Left ventricle myocardium superior (tissue), 1 donor: ENCODE data around the gene BCL7A. TPM values are rescaled to one million over a fixed set of nuclear protein-coding genes. Genes with fewer than 3 reads are reported as not detected.
A peak's percentile ranks its signal among the peaks of the same experiment; 100 is the strongest.

ENCODE experiments used
- ATAC-seq: fragments of 200-7000 bp; cut with Tn5 transposase; one replicate; pipeline ENCODE4 v1.9.1; 2020; ENCODE audit warnings: mild to moderate bottlenecking, moderate library complexity
- DNase-seq: peaks from one replicate; pipeline ENCODE4 v3.0.0-alpha.2; 2020
- intact Hi-C: fragments of 100-400 bp; cut with micrococcal nuclease; formaldehyde crosslinking; loops from one replicate; pipeline ENCODE4 v1.11.0; 2022
- total RNA-seq: library from RNA; stranded (reverse); fragmentation: NEBNext Ultra II Directional; extraction: Animal tissue kit (Norgen Biotek cat#: 25700); gene quantifications from one replicate; pipeline ENCODE4 v1.2.1, GENCODE V29; 2021
- donor health status: DM: no; HTN: yes; CAD: no; lungs with severe emphysema.

The BCL7A gene
- total RNA-seq, 1 donor from 2014 or later = 17.5 TPM

GRCh38 chr12:122064025-122064777 lies 42.5 kb downstream of the BCL7A start:
- peak; percentile 91 for ATAC-seq
- intact Hi-C loops = no loop called here
- DNase-seq = peak; percentile 92

GRCh38 chr12:122064780-122065588 lies 43.3 kb downstream of the BCL7A start:
- ATAC-seq = peak; percentile 45
- intact Hi-C loops = no loop called here

GRCh38 chr12:122067548-122067947 lies 45.9 kb downstream of the BCL7A start:
- DNase-seq (no peak), ATAC-seq (no peak)
- intact Hi-C loops = no loop called here

More at GRCh38 chr12:122064780-122065588, 43.3 kb downstream of the BCL7A start:
- peak; percentile 63 for DNase-seq

GRCh38 chr12:122067966-122068365 lies 46.3 kb downstream of the BCL7A start:
- peak; percentile 52 for DNase-seq
- intact Hi-C loops = no loop called here
- ATAC-seq = no peak

- intact Hi-C loops = loop anchor here (5.0 kb wide), 1 partner anchor 45 kb away; no protein-coding TSS in a partner anchor
- DNase-seq = peak; percentile 70
- peak; percentile 92 for ATAC-seq
Measured at GRCh38 chr12:122072031-122072970, 50.6 kb downstream of the BCL7A start.

- ATAC-seq (no peak), DNase-seq (no peak)
- intact Hi-C loops = loop anchor here (5.0 kb wide), 1 partner anchor 43 kb away; no protein-coding TSS in a partner anchor
Measured at GRCh38 chr12:122073815-122074214, 52.1 kb downstream of the BCL7A start.

GRCh38 chr12:122076743-122077495 lies 55.2 kb downstream of the BCL7A start:
- ATAC-seq = no peak
- no peak for DNase-seq
- intact Hi-C loops = no loop called here

- ATAC-seq (peak; percentile 85), DNase-seq (peak; percentile 97)
Measured at GRCh38 chr12:122078141-122079032, 56.7 kb downstream of the BCL7A start, which contains the start of gene MLXIP. Gene MLXIP, plus strand, starts transcription at chr12:122078756. Its CDS starts 98 bp downstream, at chr12:122078854.

GRCh38 chr12:122079033-122079531 lies 57.4 kb downstream of the BCL7A start:
- ATAC-seq = no peak
- intact Hi-C loops = no loop called here
- DNase-seq = no peak

More at GRCh38 chr12:122078141-122079032, 56.7 kb downstream of the BCL7A start, which contains the start of gene MLXIP:
- intact Hi-C loops = no loop called here

GRCh38 chr12:122079532-122080081 lies 57.9 kb downstream of the BCL7A start:
- ATAC-seq (no peak), DNase-seq (no peak)
- intact Hi-C loops = no loop called here

GRCh38 chr12:122080149-122081082 lies 58.7 kb downstream of the BCL7A start:
- ATAC-seq (peak; percentile 35), DNase-seq (peak; percentile 57)
- intact Hi-C loops = no loop called here

GRCh38 chr12:122081083-122081696 lies 59.5 kb downstream of the BCL7A start:
- no peak for DNase-seq
- intact Hi-C loops = no loop called here
- peak; percentile 9 for ATAC-seq

- intact Hi-C loops = no loop called here
- DNase-seq (peak; percentile 74), ATAC-seq (peak; percentile 67)
Measured at GRCh38 chr12:122081697-122082221, 60.1 kb downstream of the BCL7A start.

- intact Hi-C loops = no loop called here
Measured at GRCh38 chr12:122082621-122083356, 61.1 kb downstream of the BCL7A start.

More at GRCh38 chr12:122082621-122083356, 61.1 kb downstream of the BCL7A start:
- ATAC-seq (no peak), DNase-seq (no peak)
